Middle frontal gyrus (tissue), 1 donor: ENCODE data around the gene ENTR1.
A peak's percentile ranks its signal among the peaks of the same experiment; 100 is the strongest.

Experiments used
- DNase-seq: peaks from one replicate; pipeline ENCODE4 v3.0.0-alpha.2; 2015; ENCODE audit warnings: low spot score; ENCODE audit errors: extremely low spot score

ENTR1 gene

GRCh38 chr9:136363106-136363948 is 47.1 kb downstream of the ENTR1 start, which contains the start of gene DNLZ:
Gene DNLZ, minus strand, starts transcription at chr9:136363744. Its CDS starts 30 bp downstream, at chr9:136363714.
- DNase-seq, result peak; percentile 81

DNA sequence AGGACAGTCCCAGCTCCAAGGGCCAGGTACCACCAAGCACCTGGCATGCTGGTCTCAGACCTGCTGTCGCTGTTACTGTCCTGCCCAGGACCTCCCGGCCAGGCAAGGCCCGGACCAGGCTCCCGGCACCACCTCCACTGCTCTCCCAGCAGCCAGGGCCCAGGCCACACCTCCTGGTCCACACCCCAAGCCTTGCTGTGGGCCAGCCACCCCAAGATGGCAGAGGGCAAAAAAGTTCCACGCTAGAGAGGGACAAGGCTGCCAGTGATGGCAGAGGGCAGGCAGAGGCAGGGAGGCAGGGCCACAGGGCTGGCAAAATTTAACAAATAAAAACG is 48.0 kb downstream of the ENTR1 start:
- DNase-seq, result no peak

GRCh38 chr9:136361754-136362449 is 48.5 kb downstream of the ENTR1 start:
- DNase-seq, result no peak

- no peak for DNase-seq
Observed at GRCh38 chr9:136361047-136361753, 49.2 kb downstream of the ENTR1 start.

DNA sequence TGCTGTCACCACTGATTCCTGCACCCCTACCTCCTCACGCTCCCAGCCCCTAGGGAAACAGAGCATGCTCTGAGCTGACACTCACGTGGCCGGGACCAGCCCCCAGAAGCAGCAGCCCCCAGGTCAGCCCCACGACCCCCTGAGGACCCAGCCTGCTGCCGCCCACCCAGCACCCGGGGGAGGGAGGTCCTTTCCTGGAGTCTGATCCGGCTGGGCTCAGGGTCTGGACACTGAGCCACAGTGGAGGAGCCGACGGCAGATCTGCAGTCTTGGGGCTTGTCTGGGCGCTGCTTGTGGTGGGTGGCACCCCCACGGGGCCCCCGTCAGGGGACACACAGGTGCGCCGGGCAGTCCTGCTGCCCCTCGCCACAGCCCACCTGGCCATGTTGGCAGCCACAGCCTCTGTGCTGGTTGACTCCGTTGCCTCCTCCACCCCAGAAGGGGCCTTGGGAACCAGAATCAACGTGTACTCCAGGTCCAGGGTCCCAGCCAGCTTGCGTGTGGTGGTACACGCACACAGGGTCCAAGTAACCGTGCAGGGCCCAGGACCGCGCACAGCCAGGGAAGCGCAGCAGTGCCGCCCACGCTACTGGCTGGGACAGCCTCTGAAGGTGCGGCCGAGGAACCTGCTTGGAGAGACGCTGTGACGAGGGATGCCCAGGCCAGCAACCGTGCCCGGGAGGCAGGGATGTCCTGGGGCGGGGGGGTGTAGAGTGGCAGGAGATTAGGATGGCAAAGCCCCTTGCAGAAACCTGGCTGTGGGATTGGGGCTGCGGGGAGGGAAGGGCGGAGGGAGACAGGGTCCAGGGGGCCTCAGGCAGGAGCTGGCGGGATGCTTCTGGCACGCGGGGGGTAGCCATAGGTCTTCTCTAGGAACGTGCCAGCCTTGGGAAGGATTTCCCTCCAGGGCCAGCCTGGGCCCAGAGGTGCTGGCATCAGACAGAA is 50.4 kb downstream of the ENTR1 start:
- no peak for DNase-seq

DNA sequence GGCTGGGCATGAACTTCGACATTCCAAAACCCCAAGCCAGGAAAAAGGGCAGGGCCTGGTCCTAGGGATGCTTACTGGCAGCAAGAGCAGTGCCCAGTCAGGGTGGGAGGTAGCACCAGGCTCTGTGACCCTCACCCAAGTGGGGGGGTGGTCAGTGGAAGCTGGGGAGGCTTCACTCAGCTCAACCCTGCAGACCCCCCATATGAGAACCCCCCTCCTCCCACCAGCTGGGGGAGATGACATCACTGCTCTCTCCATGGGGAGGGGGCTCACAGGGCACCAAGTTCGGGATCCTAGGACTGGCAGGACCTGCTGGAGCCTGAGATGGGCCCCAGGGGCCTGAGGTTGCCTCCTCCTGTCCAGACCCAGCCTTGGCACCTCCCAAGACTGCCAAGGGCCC is 51.5 kb downstream of the ENTR1 start:
- DNase-seq, result no peak

DNA sequence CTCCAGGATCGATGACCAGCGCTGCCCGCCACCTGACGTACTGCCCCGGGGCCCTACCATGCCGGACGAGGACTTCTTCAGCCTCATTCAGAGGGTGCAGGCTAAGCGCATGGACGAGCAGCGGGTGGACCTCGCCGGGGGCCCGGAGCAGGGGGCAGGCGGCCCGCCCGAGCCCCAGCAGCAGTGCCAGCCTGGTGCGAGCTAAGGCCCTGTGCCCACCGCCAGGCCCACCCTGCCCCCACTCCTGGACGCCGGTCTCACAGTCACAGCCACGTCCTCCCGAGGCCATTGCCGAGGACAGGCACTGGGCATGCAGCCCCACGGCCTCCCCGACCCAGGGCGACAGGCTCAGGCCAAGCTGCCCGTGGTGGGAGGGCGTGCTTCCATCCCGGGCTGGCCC is 52.4 kb downstream of the ENTR1 start:
- DNase-seq, result no peak

DNA sequence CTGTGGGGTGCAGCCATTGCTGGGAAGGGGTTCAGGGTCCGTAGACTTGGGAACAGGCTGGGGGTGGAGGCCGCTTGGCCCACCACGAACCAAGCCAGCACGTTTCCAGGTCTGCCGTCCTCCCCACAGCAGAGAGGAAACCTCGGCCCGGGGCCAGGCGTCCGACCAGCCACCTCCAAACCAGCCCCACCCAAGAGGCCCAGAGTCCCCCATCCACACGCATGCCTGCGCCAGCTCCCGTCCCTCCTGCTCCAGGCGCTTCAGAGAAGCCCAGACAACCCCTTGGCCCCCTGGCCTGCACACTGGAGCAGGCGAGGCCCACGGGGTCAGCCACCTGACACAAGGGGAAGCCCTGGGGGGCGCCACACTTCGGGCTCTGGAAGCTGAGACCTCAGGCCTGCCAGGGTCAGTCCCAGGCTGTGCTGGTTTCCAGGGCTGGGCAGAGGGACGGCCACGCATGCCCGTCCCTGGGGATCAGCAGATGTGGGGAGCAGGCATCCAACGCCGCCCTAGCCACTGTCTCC is 53.1 kb downstream of the ENTR1 start:
- no peak for DNase-seq

GRCh38 chr9:136355616-136356557 is 54.5 kb downstream of the ENTR1 start:
- no peak for DNase-seq

- DNase-seq, result no peak
Observed at GRCh38 chr9:136354592-136355085, 55.8 kb downstream of the ENTR1 start.

DNA sequence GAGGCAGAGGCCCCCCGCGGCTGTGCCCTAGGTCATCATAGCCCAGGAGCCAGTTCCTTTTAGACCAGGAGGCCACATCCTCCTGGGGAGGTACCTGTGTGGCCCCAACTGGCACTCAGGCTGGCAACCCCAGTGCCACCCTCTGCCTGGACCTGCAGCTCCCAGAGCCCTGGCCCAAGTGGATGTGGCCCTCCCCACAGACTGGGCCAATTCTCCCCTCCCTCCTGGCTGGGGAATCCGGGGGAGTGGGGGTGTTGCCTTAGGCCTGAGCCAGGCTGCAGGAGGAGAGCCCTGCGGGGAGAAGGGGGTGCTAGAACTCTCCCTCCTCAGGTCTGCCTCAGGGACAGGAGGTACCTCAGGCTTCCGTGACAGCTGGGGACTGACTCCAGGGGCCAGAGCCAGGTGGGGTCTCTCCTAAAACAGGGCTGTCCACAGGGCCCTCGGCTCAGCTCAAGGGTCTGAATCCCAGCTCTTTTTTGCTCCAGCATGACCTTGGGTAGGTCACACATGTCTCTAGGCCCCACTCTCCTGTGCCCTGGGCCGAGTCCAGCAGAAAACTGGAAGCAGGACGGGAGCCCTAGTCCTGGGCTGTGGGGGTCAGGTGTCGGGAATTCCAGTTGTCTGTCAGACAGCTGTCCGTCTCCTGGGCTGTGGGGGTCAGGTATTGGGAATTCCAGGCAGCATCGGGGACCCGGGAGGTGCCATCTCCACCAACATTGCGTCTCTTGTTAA is 56.5 kb downstream of the ENTR1 start:
- DNase-seq, result no peak

DNA sequence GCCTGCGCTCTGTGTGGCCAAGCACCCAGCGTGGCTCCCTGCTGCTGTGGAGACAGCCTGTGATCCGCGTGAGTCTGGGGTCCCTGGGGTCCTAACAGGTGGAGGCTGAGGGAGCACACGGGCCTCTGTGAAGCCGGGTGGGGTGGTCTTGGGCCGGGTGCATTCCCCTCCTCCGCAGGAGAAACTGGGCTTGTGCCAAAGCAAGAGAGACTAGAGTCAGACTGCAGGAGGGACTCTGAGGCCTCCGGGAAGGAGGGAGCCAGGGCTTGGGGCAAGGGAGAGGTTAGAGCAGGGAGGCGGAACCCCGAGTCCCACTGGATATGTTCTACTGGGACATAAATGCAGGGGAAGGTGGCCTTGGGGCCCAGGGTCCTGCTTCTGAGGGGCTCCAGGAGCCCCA is 57.3 kb downstream of the ENTR1 start:
- DNase-seq, result no peak

GRCh38 chr9:136352682-136353081 is 57.7 kb downstream of the ENTR1 start:
- no peak for DNase-seq
